Ovary (tissue), 9 donors: ENCODE measurements around the gene CDC25C. TPM values are rescaled to one million over a fixed set of nuclear protein-coding genes. Genes with fewer than 3 reads are reported as not detected.

Experiments used
- DNase-seq, 5 donors: peaks; one replicate each; pipeline ENCODE4 v3.0.0-alpha.2; 2019 to 2020
- H3K27ac ChIP-seq, 2 donors: fragments of 200-600 bp; one replicate each; pipeline versions ENCODE4 v1.5.1 to v1.8.0; 2019 to 2022
- H3K27me3 ChIP-seq: fragments of 200-600 bp; one replicate; pipeline ENCODE4 v1.8.0; 2022
- H3K36me3 ChIP-seq: fragments of 200-600 bp; sonication (generic); one replicate; pipeline ENCODE4 v1.5.1; 2019
- H3K4me1 ChIP-seq: one replicate; pipeline ENCODE4 v1.8.1; 2013; ENCODE audit warnings: mild to moderate bottlenecking, moderate library complexity; ENCODE audit not compliant: insufficient read depth
- H3K4me3 ChIP-seq: fragments of 200-600 bp; sonication (generic); one replicate; pipeline ENCODE4 v1.5.1; 2017
- H3K9me3 ChIP-seq, 2 donors: fragments of 200-600 bp in 1 of 2; sonication (generic) in 1 of 2; one replicate each; pipeline versions ENCODE4 v1.5.1 to v1.8.1; 2013 to 2019; ENCODE audit warnings: mild to moderate bottlenecking in 1 of 2, moderate library complexity in 1 of 2
- EP300 ChIP-seq: sonication (generic); formaldehyde crosslinking; IDR thresholded peaks from one replicate; pipeline ENCODE4 v1.6.1; 2017; ENCODE audit warnings: antibody characterized with exemption
- POLR2A ChIP-seq: fragments of 450-650 bp; IDR thresholded peaks from one replicate; pipeline ENCODE4 v1.6.1; 2017; ENCODE audit warnings: antibody characterized with exemption, mild to moderate bottlenecking, moderate library complexity
- WGBS, 3 donors: extraction: QIAGEN DNeasy Blood & Tissue Kit in 1 of 3; methylation state at CpG; one replicate each; pipeline versions ENCODE4 v1.1.5 to v1.1.7; 2013 to 2017; 5-methylcytosine and 5-hydroxymethylcytosine counted together
- intact Hi-C, 4 donors: fragments of 100-400 bp; cut with DNase I; formaldehyde crosslinking; loops; one replicate each; pipeline versions ENCODE4 v1.11.0 to v1.15.1; 2022 to 2023
- polyA plus RNA-seq, 2 donors: library from polyadenylated mRNA; stranded (reverse); fragments of 200-250 nt in 1 of 2; fragments of 350-450 nt in 1 of 2; fragmentation: Illumina TruSeq in 1 of 2; extraction: RNeasy Lipid Tissue Mini Kit (QIAGEN cat#74804) in 1 of 2; gene quantifications; one replicate each; pipeline ENCODE4 v1.2.3, GENCODE V29; 2013 to 2014
- total RNA-seq, 7 donors: library from RNA; depleted of rRNA in 2 of 7; stranded (reverse); fragments of >200 nt in 2 of 7; fragmentation: NEBNext Ultra II Directional in 3 of 7; extraction: Animal tissue kit (Norgen Biotek cat#: 25700) in 3 of 7; gene quantifications; one replicate each; pipeline versions ENCODE4 v1.1.0 to v1.2.4, GENCODE V29; 2016 to 2023
- TF ChIP-seq, protein P1 (sequence below), 3 donors: fragments of 450-650 bp in 2 of 3; fragments of 200-600 bp in 1 of 3; IDR thresholded peaks; one replicate each; pipeline versions ENCODE4 v1.5.1 to v1.8.0; 2016 to 2022; ENCODE audit warnings: antibody characterized with exemption in 3 of 3, mild to moderate bottlenecking in 1 of 3
- donor health status: DM: no; HTN: no; CAD: no; lungs with moderate emphysema.
- donor health status: DM: no; HTN: no; CAD: no.
- donor health status: Bipolar disorder and iron deficiency.
- donor health status: DM: yes; HTN: yes; CAD: no.
- donor health status: DM: no; HTN: no; CAD: no.
- donor health status: DM: yes; HTN: yes; CAD: no.

The CDC25C gene
- total and polyA plus RNA-seq, 9 donors: 0.06 to 0.30 (median 0.18) TPM; not detected in 5

DNA sequence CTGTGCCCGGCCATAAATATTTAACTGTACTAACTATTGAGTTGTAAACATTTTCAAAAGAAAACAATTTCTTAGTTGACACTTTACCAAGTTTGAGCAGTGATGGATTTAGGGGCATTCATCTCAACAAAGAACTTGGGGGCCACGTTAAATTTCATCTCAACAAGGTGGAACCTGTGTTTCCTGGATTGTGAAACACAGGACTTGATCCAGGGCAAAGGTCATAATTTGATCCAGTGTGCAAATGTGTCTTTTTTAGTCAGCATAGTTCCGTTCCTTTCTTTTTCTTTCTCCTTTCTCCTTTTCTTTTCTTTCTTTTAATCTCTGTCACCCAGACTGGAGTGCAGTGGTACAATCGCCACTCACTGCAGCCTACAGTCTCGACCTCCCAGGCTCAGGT, 60.3 kb downstream of the CDC25C start:
- Histone ChIP-seq H3K36me3 (no peaks in the 10 kb centered on the region), H3K27ac (no peak overlapping the region), H3K9me3 (no peaks in the 10 kb centered on the region), H3K27me3 (no peaks in the 10 kb centered on the region), H3K4me3 (no peak overlapping the region), H3K4me1 (peaks cover 3% of the 10 kb centered on the region)
- 77 to 92% (median 83%) methylated on average over 5 of the region's 5 CpGs for WGBS, 3 donors
- TF ChIP-seq, protein P1, sequence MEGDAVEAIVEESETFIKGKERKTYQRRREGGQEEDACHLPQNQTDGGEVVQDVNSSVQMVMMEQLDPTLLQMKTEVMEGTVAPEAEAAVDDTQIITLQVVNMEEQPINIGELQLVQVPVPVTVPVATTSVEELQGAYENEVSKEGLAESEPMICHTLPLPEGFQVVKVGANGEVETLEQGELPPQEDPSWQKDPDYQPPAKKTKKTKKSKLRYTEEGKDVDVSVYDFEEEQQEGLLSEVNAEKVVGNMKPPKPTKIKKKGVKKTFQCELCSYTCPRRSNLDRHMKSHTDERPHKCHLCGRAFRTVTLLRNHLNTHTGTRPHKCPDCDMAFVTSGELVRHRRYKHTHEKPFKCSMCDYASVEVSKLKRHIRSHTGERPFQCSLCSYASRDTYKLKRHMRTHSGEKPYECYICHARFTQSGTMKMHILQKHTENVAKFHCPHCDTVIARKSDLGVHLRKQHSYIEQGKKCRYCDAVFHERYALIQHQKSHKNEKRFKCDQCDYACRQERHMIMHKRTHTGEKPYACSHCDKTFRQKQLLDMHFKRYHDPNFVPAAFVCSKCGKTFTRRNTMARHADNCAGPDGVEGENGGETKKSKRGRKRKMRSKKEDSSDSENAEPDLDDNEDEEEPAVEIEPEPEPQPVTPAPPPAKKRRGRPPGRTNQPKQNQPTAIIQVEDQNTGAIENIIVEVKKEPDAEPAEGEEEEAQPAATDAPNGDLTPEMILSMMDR (IDR thresholded peaks at IDR 0.05): no peak
- TF ChIP-seq POLR2A (no peak), EP300 (no peak)
- intact Hi-C loops: no loop called here
- no peak for DNase-seq

DNA sequence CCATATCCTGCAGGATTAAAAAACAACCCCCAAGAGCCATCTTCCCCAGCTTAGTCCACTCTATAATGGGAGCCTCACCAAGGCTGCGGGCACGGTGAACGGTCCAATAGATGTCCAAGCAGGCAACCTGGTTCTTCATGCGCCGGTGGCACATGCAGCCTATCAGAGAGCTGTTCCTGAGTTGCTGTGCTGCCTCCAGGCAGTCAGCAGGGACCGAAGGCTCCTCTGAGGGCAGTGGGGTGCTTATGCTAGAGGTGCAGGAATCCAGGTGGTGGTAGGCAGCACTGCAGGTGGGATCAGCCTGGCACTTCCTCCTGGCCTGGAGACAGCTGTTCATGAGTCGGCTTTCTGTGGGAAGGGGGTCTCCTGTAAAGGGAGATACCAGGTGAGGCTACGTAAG, 67.4 kb downstream of the CDC25C start:
- H3K4me1 ChIP-seq: no peaks in the 10 kb centered on the region
- H3K27me3 ChIP-seq: no peaks in the 10 kb centered on the region
- TF ChIP-seq, protein P1 (IDR thresholded peaks at IDR 0.05): no peak
- no peak for TF ChIP-seq POLR2A
- TF ChIP-seq EP300: no peak
- no peaks in the 10 kb centered on the region for H3K36me3 ChIP-seq
- intact Hi-C loops: no loop called here
- H3K27ac ChIP-seq: no peak overlapping the region
- H3K9me3 ChIP-seq: no peaks in the 10 kb centered on the region
- 90% methylated on average over 8 of the region's 8 CpGs for WGBS, 3 donors
- DNase-seq: no peak
- H3K4me3 ChIP-seq: no peak overlapping the region

DNA sequence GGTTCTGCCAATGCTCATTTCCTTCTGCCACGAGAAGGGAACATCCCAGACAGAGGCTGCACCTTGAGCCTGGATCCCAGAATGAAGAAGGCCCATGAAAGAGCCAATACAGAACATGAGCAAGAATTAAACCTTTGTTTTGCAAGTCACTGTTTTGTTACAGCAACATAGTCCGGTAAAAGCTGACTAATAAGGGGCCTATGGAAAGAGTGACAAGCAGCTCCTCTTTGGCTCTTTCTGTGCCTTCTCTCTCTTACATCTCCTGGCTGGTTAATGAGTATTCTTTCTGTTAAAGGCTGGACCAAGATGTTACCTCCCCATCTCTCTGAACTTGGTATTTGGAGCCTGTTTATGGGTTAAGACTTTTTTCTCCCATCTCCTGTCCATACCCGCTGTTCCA, 68.0 kb downstream of the CDC25C start:
- Histone ChIP-seq H3K27ac (no peak overlapping the region), H3K36me3 (no peaks in the 10 kb centered on the region), H3K27me3 (no peaks in the 10 kb centered on the region), H3K4me3 (no peak overlapping the region), H3K4me1 (no peaks in the 10 kb centered on the region), H3K9me3 (no peaks in the 10 kb centered on the region)
- WGBS, 3 donors: 72 to 80% (median 75%) methylated on average over 3 of the region's 3 CpGs
- intact Hi-C loops: no loop called here
- TF ChIP-seq EP300: no peak
- TF ChIP-seq, protein P1 (IDR thresholded peaks at IDR 0.05): no peak
- TF ChIP-seq POLR2A: no peak
- DNase-seq: no peak

DNA sequence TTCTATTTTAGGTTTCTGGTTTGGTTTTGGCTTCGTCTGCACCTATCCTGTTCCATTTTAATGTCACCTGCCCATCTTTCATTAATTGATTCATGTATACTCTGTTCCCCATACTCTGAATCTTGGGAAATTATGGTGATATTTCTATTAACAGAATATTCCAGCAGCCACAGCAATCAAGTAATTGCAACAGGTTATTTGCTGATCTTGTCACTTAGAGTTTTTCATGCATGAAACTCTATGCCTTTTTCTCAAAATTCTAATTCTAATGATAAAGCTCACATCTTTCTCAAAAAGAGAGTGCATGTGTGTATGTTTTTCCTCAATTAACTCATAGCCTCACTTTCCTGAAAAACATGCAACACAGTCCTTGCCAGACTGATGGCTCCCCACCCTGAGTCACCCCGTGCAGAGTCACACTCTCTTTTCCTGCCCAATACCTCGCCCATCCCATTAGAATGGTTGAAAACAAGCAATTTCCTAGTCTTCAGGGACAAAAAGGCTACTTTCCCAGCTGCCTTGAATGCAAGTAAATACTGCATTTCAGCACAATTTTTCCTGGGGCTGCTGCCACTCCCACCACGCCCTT, 72.8 kb downstream of the CDC25C start:
- no peak overlapping the region for H3K4me3 ChIP-seq
- DNase-seq: no peak
- WGBS, 3 donors: 73 to 82% (median 77%) methylated on average over 4 of the region's 4 CpGs
- intact Hi-C loops: no loop called here
- H3K36me3 ChIP-seq: no peaks in the 10 kb centered on the region
- no peak overlapping the region for H3K27ac ChIP-seq
- no peaks in the 10 kb centered on the region for H3K27me3 ChIP-seq
- H3K9me3 ChIP-seq: no peaks in the 10 kb centered on the region
- H3K4me1 ChIP-seq: no peaks in the 10 kb centered on the region
- TF ChIP-seq POLR2A (no peak), EP300 (no peak)
- TF ChIP-seq, protein P1 (IDR thresholded peaks at IDR 0.05): no peak
